HL-60/S4 treated with phorbol 12-myristate 13-acetate at 8.2 ng/mL for 4 days and 3 days (cell line): ENCODE data around the gene TCF15.

Experiments
- in situ Hi-C: fragments of 300-500 bp; cut with MboI; formaldehyde crosslinking; loops from 2 replicates; pipeline ENCODE4 v1.15.0; 2022; ENCODE audit warnings: low sequenced_read_pairs

The TCF15 gene

DNA sequence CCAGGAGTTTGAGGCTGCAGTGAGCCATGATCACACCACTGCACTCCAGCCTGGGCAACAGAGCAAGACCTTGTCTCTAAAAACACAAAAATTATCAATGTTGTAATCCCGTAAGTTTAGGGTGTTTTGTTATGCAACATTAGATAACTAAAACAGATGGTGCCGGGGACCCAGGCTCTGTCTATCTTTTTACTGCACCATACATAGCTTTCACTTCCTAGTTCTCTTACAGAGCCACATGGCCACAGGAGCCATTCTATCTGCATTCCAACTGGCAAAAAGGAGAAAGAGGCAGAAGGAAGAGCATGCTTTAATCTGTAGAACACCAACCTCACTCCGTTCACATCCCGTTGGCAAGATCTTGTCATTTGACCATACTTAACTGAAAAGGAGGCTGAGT is 5.4 kb upstream of the TCF15 start:
- in situ Hi-C loops = no loop called here

- in situ Hi-C loops = no loop called here
These were observed 1.7 kb upstream of the TCF15 start for GRCh38 chr20:611843-612185.

DNA sequence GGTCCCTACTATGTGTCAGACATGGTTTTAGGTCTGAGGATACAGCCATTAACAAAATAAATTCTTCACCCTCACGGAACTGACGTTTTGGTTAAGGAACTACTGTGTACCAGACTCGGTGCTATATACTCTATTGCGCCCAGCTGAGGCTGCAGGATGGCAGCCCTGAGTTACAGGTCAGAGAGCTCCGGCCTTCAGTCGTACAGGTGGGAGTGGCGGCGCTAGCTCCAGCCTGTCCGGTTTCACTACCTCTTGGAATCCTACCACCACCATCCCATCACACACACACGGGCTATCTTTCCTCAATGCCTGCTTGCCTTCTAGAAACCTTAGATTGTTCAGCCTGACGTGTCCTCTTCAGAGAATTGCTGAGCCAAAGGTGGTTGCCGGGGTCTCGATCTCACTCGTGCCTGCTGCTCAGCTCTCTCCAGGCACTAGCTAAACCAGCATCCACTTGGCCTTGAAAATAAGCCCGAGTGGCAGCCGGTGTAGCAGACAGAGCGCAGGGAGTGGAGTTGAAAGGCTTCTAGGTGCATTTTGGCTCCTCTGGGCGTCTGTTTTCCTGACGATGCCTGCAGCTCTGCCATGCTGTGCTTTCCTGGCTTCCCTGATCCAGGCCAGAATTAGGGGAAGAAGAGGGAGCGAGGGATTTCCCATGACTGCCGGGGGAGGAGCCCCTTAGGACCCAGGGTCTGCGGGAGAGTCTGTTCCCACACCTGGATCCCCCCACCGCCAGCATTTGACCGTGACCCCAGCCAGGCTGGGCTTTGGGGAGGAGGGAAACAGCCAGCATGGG is 1.1 kb upstream of the TCF15 start:
- in situ Hi-C loops = no loop called here

DNA sequence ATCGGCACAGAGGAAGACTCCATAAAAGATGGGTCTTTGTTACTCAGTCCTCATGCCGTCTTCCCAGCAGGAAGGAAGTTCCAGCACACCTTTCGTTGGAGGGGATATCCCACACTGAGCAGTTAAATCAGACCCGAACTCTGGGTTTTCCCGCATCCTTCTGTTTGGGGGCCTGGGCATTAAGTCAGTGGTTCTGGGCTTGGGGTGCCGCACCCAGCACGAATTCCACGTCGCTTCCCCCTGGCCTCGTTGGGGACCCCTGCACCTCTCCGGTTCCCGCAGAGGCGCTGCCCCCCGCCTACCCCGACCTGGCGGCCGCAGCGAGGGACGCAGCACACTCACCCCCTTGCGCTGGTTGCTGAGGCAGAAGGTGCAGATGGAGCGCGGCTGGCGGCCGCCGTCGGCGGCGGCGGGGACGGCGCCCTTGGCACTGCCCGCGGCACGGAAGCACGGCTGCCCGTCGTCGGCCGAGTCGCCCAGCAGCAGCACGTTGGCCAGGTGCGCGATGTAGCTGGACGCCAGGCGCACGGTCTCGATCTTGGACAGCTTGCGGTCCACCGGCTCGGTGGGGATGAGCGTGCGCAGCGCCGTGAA is 641 bp downstream of the TCF15 start:
- in situ Hi-C loops = no loop called here

- in situ Hi-C loops = no loop called here
These were observed 1.1 kb downstream of the TCF15 start for GRCh38 chr20:608970-609369.

DNA sequence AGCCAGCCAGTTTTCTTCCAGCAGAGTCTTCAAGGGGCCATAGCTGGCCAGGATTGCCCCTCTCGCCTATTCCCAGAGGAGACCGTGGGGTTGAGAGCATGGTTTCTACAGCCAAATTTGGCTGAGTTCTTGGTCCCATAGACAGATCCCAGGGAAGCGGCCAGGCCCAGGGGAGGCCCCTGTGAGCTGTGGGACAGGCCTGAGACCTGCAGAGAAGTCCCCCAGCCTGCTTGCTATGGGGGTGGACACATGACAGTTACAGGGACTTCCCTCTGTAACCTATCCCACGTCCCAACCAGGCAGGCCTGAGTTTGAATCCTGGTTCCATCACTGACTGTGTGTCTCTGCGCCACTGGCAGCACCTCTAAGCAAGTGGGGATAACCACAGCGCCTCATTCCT is 2.6 kb downstream of the TCF15 start:
- in situ Hi-C loops = no loop called here

- in situ Hi-C loops = no loop called here
These were observed 4.9 kb downstream of the TCF15 start for GRCh38 chr20:605237-605636.

DNA sequence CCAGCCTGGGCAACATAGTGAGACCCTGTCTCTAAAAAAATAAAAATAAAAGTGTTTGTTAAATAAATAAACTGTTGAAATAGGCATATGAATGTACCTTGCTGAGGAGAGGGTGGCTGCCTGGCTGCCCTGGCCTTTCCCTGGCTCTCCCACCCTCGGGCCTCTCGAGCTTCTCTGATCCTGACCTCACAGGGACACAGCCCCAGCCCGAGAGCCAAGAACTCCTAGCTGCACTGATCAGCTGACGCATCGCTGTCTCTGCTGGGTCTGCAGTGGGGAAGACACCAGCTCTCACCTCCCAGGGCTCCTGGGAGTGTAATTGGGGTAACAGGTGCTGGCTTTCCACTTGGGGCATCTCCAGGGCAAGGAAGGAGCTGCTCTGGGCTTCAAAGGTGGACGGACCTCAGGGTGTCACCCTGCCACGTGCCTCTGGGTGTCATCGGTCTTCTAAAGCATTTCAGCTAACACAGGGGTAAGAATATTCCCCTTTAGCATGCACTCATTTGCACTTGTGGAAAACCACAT is 6.9 kb downstream of the TCF15 start:
- in situ Hi-C loops = no loop called here

- in situ Hi-C loops = no loop called here
These were observed 7.8 kb downstream of the TCF15 start for GRCh38 chr20:602111-602970.

GRCh38 chr20:600736-601135 is 9.4 kb downstream of the TCF15 start:
- in situ Hi-C loops = no loop called here

DNA sequence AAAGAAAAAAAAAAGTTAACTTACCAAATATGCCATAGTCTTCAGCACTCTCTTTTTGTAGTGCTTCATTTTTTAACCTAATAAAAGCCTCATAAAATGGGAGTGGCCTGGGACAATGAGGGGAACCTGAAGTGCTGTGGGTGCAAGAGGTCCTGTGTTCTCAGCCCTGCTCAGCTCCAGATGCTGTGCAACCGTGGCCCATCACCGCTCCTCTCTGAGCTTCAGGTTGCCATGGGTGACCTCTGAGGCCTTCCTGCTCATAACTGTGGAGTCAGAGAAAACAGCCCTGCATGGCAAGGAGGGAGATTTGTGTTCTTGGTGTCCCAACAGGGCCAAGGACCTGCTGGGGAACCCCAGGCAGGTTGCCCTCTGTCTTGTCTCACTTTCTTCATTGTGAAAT is 10.0 kb downstream of the TCF15 start:
- in situ Hi-C loops = no loop called here

DNA sequence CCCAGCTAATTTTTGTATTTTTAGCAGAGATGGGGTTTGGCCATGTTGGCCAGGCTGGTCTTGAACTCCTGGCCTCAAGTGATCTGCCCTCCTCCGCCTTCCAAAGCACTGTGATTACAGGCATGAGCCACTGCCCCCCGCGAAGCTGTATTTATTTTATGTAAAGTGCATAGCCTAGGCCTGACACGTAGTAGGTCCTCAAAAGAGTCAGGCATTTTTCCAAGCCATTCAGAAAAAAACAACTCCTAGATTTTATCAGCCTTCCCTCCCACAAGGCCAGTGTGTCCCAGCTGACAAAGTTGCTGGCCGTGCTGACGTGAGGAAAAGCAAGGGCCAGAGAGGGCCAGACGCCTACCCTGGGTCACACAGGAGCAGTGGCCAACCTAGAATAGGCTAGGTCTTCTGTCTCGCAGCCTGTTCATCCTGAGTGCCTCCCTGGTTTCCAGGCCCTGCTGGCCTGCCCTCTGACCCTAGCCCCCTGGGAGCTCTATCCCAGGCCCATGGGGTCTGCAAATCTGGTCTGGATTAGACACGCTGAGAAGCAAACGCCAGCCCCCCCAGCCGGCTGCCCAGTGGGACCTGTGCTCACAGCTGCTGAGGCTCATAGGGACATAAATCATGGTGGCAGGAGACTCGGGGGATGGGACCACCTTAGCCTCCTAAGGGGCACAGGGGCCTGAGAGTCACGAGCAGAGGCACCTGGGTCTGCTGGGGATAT is 11.8 kb downstream of the TCF15 start:
- in situ Hi-C loops = no loop called here

- in situ Hi-C loops = no loop called here
These were observed 12.5 kb downstream of the TCF15 start for GRCh38 chr20:597560-597959.

DNA sequence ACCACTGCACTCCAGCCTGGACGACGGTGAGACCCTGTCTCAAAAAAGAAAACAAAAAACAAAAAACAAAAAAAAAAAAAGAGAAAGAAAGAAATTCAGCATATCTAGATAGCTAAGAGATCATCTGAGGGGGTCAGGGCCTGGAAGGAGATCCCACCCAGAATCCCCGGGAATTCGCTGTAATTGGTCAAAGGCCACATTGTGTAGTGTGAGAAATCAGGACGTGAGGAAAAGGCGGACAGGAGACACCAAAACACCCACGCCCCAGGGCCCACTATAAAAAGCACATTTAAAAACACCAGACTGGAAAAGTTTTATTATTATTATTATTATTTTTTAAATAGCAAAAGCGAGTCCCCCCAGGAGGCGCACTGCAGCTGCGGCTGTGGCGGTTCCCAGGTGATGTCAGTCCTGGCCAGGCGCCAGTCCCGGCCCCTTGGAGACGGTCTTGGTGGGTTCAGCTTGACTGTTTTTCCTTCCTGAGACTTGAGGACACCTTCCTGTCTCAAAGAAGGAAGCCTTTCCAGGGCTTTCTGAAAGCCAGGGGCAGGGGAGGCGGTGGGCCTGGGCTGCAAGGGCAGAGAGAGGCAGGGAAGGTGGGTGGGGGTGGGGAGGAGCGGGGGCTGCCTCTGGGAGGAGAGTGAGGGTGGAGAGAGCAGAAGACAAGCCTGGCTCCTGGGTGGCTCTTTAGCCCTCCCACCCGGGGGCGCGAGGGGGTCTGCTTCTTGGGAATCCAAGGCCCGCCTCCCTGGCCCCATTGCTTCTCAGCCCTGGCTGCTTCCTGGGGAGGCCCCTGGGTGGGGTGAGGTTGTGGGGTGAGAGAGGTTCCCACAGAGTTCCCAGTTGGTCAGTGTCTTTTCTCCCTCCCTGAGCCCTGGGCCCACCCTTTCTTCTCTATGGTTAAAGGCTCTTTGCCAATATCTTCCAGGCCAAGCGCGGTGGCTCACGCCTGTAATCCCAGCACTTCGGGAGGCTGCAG is 14.5 kb downstream of the TCF15 start:
- in situ Hi-C loops = no loop called here

- in situ Hi-C loops = no loop called here
These were observed 17.6 kb downstream of the TCF15 start for GRCh38 chr20:592506-592905.

DNA sequence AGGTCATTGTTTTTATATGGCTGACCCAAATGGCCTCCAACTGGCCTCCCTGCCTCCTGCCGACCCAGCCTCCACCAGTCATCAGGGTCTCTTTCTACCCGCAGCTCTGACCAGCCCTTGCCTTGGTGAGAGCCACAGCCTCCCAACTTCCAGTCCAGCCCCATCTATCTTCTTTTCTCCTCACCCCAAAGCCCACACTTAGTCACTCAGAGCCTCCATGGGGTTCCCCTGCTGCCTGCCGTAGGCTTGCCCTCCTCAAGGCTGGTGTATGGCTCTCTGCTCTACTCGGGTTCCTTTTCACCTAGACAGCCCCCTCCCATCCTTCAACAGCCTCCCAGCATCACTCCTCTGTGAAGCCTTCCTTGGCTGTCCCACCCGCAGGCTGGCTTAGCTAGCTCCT is 18.2 kb downstream of the TCF15 start:
- in situ Hi-C loops = no loop called here

- in situ Hi-C loops = no loop called here
These were observed 21.0 kb downstream of the TCF15 start for GRCh38 chr20:588932-589672.

GRCh38 chr20:588476-588875 is 21.6 kb downstream of the TCF15 start:
- in situ Hi-C loops = no loop called here

- in situ Hi-C loops = no loop called here
These were observed 25.2 kb downstream of the TCF15 start for GRCh38 chr20:584971-585301.
